HFFc6 (cell line): ENCODE results near the gene SLC28A3. TPM values are rescaled to one million over a fixed set of nuclear protein-coding genes. Genes with fewer than 3 reads are reported as not detected.

Experiments used
- DNase-seq: peaks from one replicate; pipeline ENCODE4 v3.0.0-alpha.2; 2018
- H3K27ac Mint-ChIP-seq: 2 replicates; pipeline ENCODE4 v1.8.0; 2020; ENCODE audit warnings: mild to moderate bottlenecking, mixed read lengths
- H3K27me3 Mint-ChIP-seq: 2 replicates; pipeline ENCODE4 v1.8.0; 2021; ENCODE audit warnings: mild to moderate bottlenecking, moderate library complexity, mixed read lengths; ENCODE audit not compliant: insufficient read depth
- H3K36me3 Mint-ChIP-seq: 2 replicates; pipeline ENCODE4 v1.8.0; 2021; ENCODE audit warnings: low read depth, mixed read lengths
- H3K4me1 Mint-ChIP-seq: 2 replicates; pipeline ENCODE4 v1.8.0; 2020; ENCODE audit warnings: low read depth, mixed read lengths
- H3K4me3 Mint-ChIP-seq: 2 replicates; pipeline ENCODE4 v1.8.0; 2020; ENCODE audit warnings: mild to moderate bottlenecking, moderate library complexity, mixed read lengths
- H3K9me3 Mint-ChIP-seq: 2 replicates; pipeline ENCODE4 v1.8.0; 2020; ENCODE audit warnings: mild to moderate bottlenecking, mixed read lengths
- total RNA-seq, 6 experiments: library from RNA; stranded (reverse); fragmentation: NEBNext Ultra II Directional; extraction: Animal tissue kit (Norgen Biotek cat#: 25700); gene quantifications; 2 replicates in 1 of 6; 3 replicates in 5 of 6; pipeline ENCODE4 v1.2.3, GENCODE V29; 2021
- TF ChIP-seq, protein P1 (sequence below): fragments of 200-600 bp; sonication (generic); IDR thresholded peaks from 2 replicates; pipeline ENCODE4 v1.5.0; 2021; ENCODE audit warnings: antibody characterized with exemption, mild to moderate bottlenecking

Gene SLC28A3
- total RNA-seq, 6 experiments from 2014 or later: 0.43 to 0.64 (median 0.54) TPM

DNA sequence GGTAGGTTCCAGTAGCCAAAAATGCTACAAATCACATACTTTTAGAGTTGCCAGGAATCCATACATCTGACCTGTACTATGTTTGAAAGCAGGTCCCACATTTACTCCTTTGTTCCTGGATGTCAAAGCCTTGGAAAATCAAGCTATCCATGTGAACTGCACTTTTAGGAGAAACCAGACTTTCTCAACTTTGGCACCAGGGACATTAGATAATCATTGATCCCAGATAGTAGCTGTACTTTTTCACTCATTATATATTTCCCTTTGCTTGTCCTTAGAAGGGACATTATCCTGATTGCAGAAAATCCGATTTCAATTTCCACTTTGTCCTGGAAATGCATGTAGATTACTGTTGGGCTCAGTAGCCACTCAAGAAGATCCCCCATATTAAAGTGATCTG, 44.1 kb upstream of the SLC28A3 start:
- Mint-ChIP-seq H3K36me3 (no peaks in the 10 kb centered on the region), H3K4me3 (no peak overlapping the region), H3K4me1 (no peaks in the 10 kb centered on the region; the same call in 1 of the 2 replicates), H3K9me3 (no peaks in the 10 kb centered on the region), H3K27ac (no peak overlapping the region), H3K27me3 (no peaks in the 10 kb centered on the region; the same call in none of the 2 replicates)
- DNase-seq: no peak
- TF ChIP-seq, protein P1, sequence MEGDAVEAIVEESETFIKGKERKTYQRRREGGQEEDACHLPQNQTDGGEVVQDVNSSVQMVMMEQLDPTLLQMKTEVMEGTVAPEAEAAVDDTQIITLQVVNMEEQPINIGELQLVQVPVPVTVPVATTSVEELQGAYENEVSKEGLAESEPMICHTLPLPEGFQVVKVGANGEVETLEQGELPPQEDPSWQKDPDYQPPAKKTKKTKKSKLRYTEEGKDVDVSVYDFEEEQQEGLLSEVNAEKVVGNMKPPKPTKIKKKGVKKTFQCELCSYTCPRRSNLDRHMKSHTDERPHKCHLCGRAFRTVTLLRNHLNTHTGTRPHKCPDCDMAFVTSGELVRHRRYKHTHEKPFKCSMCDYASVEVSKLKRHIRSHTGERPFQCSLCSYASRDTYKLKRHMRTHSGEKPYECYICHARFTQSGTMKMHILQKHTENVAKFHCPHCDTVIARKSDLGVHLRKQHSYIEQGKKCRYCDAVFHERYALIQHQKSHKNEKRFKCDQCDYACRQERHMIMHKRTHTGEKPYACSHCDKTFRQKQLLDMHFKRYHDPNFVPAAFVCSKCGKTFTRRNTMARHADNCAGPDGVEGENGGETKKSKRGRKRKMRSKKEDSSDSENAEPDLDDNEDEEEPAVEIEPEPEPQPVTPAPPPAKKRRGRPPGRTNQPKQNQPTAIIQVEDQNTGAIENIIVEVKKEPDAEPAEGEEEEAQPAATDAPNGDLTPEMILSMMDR: no peak

DNA sequence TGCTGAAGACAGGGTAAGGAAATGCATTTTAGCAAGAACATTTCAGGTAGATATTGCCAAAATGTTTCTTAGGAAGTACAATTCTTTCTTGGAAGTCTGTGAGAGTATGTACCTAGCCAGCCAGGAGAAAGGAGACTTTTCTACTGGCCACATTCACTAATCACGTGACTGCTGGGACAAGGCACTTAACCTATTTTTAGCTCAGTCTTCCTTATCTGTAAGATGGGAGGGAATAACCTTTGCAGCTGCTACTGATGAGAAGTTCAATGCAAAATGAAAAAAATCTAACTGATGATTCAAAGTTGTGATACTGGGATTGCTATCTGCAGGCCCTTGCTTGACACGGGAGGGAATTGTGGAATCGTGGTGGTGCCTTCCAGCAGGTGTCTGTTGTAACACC, 42.6 kb upstream of the SLC28A3 start:
- Mint-ChIP-seq H3K9me3 (no peaks in the 10 kb centered on the region), H3K36me3 (no peaks in the 10 kb centered on the region), H3K27ac (no peak overlapping the region), H3K27me3 (no peaks in the 10 kb centered on the region; the same call in none of the 2 replicates), H3K4me3 (no peak overlapping the region), H3K4me1 (no peaks in the 10 kb centered on the region)
- no peak for DNase-seq
- TF ChIP-seq, protein P1: no peak

DNA sequence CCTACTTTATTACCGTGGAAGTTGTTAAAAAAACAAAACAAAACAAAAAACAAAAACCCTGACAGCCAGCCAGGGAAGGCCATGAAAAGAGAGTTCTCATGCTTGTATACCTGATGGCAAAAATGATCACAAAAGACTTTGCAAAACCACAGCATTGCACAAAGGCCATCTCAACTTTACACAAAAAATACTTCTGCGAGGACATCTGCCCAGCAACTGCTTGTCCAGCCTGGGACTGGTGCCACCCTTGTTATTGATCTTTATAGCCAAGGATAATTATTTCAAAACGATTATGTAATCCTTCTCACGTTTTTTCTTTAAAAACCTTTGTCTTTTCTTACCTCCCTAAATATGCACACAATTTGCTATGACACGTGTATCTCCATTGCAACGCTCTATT, 42.2 kb upstream of the SLC28A3 start:
- H3K9me3 Mint-ChIP-seq: no peaks in the 10 kb centered on the region
- no peak overlapping the region for H3K27ac Mint-ChIP-seq
- H3K36me3 Mint-ChIP-seq: no peaks in the 10 kb centered on the region
- no peaks in the 10 kb centered on the region for H3K4me1 Mint-ChIP-seq
- TF ChIP-seq, protein P1: no peak
- no peaks in the 10 kb centered on the region; the same call in none of the 2 replicates for H3K27me3 Mint-ChIP-seq
- DNase-seq: no peak
- no peak overlapping the region for H3K4me3 Mint-ChIP-seq

DNA sequence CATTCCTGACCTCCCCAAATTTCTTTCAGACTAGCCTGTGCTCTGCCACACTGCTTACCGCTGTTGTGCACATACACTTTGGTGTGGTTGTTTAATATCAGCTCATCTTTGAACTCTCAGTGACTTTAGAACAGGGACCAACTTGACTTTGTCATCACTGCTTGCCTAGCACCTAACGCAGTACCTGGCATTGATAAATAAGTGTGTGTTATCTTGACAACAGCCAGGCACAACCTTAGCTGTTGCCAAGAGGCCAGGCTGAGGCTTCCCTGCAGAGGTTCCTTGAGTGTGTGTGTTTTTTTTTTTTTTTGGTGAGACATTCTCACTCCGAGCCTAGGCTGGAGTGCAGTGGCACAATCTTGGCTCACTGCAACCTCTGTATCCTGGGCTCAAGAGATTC, 41.0 kb upstream of the SLC28A3 start:
- Mint-ChIP-seq H3K4me1 (no peaks in the 10 kb centered on the region), H3K27ac (no peak overlapping the region), H3K4me3 (no peak overlapping the region), H3K9me3 (no peaks in the 10 kb centered on the region), H3K36me3 (no peaks in the 10 kb centered on the region), H3K27me3 (no peaks in the 10 kb centered on the region; the same call in none of the 2 replicates)
- no peak for DNase-seq
- TF ChIP-seq, protein P1: no peak

DNA sequence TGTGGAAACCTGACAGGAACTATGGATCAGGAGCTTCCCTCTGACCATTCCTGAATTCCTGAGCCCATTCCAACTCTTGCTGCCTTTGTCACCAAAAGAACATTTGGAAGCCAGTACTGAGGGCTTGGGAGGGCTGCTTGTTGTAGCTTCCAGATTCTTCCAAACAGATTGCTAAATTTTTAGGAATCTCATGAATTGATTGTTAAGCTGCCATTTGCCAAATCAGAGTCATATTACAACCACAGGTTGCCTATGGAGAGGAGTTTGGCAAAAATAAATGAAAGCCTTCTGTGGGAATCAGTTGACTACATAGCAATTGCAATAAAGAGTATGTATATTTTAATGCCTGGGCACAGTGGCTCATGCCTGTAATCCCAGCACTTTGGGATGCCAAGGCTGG, 39.2 kb upstream of the SLC28A3 start:
- Mint-ChIP-seq H3K36me3 (no peaks in the 10 kb centered on the region), H3K4me3 (no peak overlapping the region), H3K27ac (no peak overlapping the region), H3K9me3 (no peaks in the 10 kb centered on the region), H3K4me1 (no peaks in the 10 kb centered on the region), H3K27me3 (peaks cover 5% of the 10 kb centered on the region)
- no peak for DNase-seq
- TF ChIP-seq, protein P1: no peak

DNA sequence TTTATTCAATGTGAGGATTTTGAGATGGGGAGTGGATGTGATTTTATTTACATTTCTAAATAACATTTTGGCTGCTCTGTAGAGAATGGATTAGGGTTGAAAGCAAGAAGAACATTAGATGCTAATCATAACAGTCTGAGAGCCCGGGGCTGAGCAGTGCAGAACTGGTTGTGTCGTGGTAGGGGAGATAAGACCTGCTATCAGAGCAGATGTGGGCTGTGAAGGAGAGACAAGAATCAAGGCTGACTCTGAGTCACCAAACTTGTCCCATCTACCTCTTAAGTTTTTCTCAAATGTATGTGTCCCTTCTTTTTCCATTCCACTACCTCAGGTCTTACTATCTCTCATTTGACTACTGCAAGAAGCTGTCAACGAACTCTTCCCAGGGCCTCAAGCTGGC, 35.4 kb upstream of the SLC28A3 start:
- Mint-ChIP-seq H3K4me3 (no peak overlapping the region), H3K4me1 (peaks cover 7% of the 10 kb centered on the region), H3K27me3 (peaks cover 5% of the 10 kb centered on the region), H3K36me3 (no peaks in the 10 kb centered on the region), H3K9me3 (no peaks in the 10 kb centered on the region), H3K27ac (no peak overlapping the region)
- TF ChIP-seq, protein P1: no peak
- no peak for DNase-seq
